Suppressor macrophage treated with lipopolysaccharide for 4 hours (primary cell): ENCODE data around the gene EDN3.

Experiments used
- DNase-seq: peaks from one replicate; pipeline ENCODE4 v3.0.0-alpha.2; 2020

The EDN3 gene

GRCh38 chr20:59365611-59366285, 65.3 kb downstream of the EDN3 start:
- DNase-seq = no peak

DNA sequence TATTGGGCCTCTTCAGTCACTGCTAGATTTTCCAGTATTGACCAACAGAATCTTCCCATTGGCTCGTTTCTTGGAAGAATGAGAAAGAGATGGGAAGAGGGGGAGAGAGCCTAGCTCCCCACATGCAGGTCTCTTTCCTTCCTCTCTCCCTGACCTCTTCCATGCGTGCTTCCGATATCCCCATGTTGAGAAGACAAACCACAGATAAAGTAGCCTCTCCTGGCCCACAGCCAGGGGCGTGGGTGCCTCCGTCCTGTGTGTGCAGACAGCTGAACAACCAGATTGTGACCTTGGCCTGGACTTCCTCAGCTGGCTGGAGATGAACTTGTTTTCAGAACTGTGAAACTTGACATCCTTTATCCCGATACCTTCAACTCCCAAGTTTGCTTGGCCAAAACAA, 71.0 kb downstream of the EDN3 start:
- no peak for DNase-seq

GRCh38 chr20:59374261-59374660, 73.8 kb downstream of the EDN3 start:
- DNase-seq = no peak

GRCh38 chr20:59375541-59375940, 75.1 kb downstream of the EDN3 start:
- DNase-seq = no peak
